SK-N-MC (cell line): Measurements from ENCODE around the gene SETD1B.

Source experiments
- DNase-seq: peaks from one replicate; pipeline ENCODE4 v3.0.0-alpha.2; 2011; ENCODE audit warnings: low read depth, low spot score
- H3K27ac ChIP-seq: fragments of 200-600 bp; sonication (generic); 2 replicates; pipeline ENCODE4 v1.5.1; 2016; ENCODE audit warnings: mixed run types
- H3K36me3 ChIP-seq: fragments of 200-600 bp; sonication (generic); 2 replicates; pipeline ENCODE4 v1.6.1; 2017; ENCODE audit warnings: antibody characterized with exemption, low read length, mixed read lengths; ENCODE audit not compliant: insufficient read depth
- H3K4me3 ChIP-seq: fragments of 200-600 bp; sonication (generic); 2 replicates; pipeline ENCODE4 v1.5.1; 2016
- H3K9ac ChIP-seq: fragments of 200-600 bp; sonication (generic); 2 replicates; pipeline ENCODE4 v1.8.0; 2017; ENCODE audit warnings: mixed run types, mixed read lengths; ENCODE audit not compliant: insufficient read length
- H3K9me3 ChIP-seq: fragments of 200-600 bp; sonication (generic); 2 replicates; pipeline ENCODE4 v1.6.1; 2017; ENCODE audit warnings: low read depth, mild to moderate bottlenecking, antibody characterized with exemption, low read length, moderate library complexity, mixed read lengths
- EZH2 ChIP-seq: fragments of 200-600 bp; sonication (generic); IDR thresholded peaks from one replicate; pipeline ENCODE4 v1.6.1; 2017; ENCODE audit warnings: antibody characterized with exemption
- FOXP2 ChIP-seq: optimal IDR thresholded peaks from 2 replicates; pipeline ENCODE3; 2011; ENCODE audit warnings: mild to moderate bottlenecking, moderate library complexity; ENCODE audit not compliant: insufficient read depth; ENCODE audit errors: extremely low read length, control extremely low read depth
- POLR2AphosphoS5 ChIP-seq: IDR thresholded peaks from 2 replicates; pipeline ENCODE4 v1.6.1; 2012; ENCODE audit warnings: mild to moderate bottlenecking, low read depth, low read length, borderline replicate concordance

SETD1B gene

DNA sequence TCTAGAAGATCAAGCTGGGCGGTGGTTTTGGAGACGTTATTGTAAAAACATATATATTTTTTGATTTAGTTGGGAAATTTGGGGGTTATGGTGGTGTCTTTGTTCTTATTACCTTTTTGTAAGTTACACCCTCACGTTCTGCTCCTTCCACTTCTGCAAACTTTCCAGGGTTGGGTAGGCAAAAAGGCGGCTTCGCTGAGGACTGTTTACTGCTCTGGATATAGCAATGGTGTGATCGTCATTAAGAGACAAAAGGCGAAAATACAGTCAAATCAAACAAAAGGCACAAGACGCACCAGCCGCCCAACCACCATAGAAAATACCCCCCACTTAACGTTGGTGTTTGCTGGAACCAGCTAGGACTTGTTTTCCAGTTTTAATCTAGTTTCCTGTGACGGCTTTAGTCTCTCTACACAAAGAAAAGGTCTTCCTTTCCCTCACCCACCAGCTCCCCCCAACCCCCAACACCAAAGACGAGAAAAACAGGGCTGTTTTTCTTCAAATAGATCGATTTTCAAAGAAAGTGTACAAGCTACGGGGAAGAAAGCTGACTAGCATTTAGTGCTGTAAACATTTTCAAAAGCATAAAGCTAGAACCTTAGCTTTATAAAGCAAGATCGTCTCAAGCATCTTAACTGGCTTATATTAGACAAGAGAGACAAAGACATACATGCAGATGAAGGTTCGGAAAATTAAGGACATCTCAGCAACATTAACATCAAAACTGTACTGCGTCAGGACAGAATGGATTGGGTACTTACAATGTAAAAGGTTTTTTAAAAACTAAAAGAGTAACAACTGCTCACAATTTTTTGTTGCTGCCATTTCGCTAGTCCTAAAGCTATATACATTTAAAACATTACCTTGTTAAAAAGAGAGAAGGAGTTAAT is 2.0 kb upstream of the SETD1B start:
- H3K9me3 ChIP-seq, result no peaks in the 10 kb centered on the region
- H3K4me3 ChIP-seq, result peak overlapping the region; percentile 74
- H3K36me3 ChIP-seq, result peaks cover 3% of the 10 kb centered on the region; the same call in 1 of the 2 replicates
- peak overlapping the region; percentile 93 for H3K27ac ChIP-seq
- peak overlapping the region; percentile 94 for H3K9ac ChIP-seq
- DNase-seq, result no peak
- TF ChIP-seq EZH2 (no peak), POLR2AphosphoS5 (no peak), FOXP2 (no peak)

DNA sequence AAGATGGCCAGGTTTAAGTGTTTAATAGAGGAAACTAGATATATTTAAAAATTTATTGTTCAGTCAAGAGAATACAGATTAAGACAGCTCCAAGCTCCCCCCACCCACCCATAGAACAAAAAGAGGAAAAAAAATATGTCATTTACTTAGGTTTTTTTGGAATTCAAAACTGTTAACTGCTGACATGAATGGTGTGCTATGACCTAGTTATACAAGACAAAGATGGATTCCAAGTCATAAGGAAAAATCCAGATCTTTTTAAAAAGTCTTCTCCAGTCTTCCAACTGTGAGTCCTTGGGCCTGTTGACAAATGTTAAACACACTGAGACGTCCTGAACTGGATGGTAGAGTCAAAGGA is 1.3 kb upstream of the SETD1B start:
- no peak for TF ChIP-seq POLR2AphosphoS5
- no peak for TF ChIP-seq EZH2
- no peak for TF ChIP-seq FOXP2
- peak overlapping the region; percentile 93 for H3K27ac ChIP-seq
- peak overlapping the region; percentile 74 for H3K4me3 ChIP-seq
- peak overlapping the region; percentile 94 for H3K9ac ChIP-seq
- peaks cover 3% of the 10 kb centered on the region; the same call in 1 of the 2 replicates for H3K36me3 ChIP-seq
- DNase-seq, result no peak
- H3K9me3 ChIP-seq, result no peaks in the 10 kb centered on the region

DNA sequence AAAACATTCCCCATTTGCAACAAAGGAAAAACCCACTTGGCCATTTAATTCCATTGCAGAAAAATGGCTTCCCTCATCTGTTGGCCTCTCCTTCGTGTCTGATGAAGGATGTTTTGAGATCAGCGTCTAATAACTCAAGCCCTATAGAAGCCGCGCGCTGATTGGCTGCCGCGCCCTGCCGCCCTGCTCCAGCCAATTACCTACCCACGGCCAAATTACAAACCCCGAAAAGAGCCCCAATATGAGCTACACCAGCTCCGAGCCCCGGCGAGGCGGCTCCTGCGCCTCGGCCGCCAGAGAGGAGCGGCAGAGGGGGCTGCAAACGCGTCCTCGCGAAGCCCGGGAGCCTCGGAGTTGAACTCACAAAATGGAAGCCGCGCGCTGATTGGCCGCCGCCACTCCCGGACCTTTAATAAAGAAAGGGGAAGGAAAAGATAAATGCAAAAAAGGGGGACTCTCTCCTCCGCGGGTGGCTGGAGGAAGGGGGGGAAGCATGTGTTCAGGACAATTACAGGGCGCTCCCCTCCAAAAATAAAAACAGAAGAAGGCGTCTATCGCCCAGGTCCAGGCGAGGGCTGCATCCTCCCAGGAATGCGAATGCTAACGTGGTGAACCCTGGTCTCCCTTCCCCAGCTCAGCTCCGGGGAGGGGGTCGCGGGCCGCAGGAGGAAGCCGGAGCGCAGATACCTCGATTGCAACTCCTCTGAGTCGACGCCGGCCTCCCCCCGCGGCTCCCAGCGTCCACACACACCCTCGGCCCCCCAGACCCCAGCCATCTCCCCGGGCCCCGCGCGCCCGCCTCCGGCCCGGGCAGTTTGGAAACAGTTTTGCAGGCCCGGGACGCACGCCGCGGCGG is 738 bp upstream of the SETD1B start:
- Histone ChIP-seq H3K36me3 (peaks cover 5% of the 10 kb centered on the region; the same call in 1 of the 2 replicates), H3K4me3 (peak overlapping the region; percentile 74), H3K9me3 (no peaks in the 10 kb centered on the region), H3K27ac (peak overlapping the region; percentile 93), H3K9ac (peak overlapping the region; percentile 94)
- peak; percentile 94 for DNase-seq
- TF ChIP-seq FOXP2, result no peak
- TF ChIP-seq POLR2AphosphoS5, result peak; percentile 94

DNA sequence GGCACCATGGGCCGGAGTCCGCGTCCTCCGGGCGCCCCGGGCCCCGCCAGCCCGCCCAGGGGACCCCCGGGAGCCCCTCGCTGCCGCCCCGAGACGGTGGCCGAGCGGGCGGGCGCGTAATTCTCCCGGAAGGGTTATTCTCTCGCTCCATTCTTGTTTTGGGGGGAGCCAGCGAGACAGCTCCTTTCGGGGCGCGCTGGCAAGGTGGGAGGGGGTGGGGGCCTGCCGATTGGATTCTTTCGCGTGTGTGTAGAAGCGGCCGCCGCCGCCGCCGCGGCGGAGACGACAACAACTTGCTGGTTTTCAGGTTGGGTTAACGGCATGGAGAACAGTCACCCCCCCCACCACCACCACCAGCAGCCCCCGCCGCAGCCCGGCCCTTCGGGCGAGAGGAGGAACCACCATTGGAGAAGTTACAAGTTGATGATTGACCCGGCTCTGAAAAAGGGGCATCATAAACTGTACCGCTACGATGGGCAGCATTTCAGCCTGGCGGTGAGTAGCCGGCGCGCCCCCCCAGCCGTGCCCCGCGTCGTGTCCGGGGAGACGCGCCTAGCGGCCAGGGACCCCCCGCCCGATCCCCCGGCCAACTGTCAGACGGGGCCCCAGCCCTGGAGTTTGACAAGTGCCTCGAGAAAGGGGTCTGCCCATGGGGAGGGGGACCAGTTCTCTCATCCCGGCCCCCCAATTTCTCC is 755 bp downstream of the SETD1B start:
- TF ChIP-seq FOXP2 (no peak), EZH2 (no peak), POLR2AphosphoS5 (no peak)
- no peaks in the 10 kb centered on the region for H3K9me3 ChIP-seq
- peak overlapping the region; percentile 62 for H3K27ac ChIP-seq
- H3K9ac ChIP-seq, result peak overlapping the region; percentile 89
- peaks cover 14% of the 10 kb centered on the region; the same call in 1 of the 2 replicates for H3K36me3 ChIP-seq
- H3K4me3 ChIP-seq, result peak overlapping the region; percentile 95
- DNase-seq, result no peak

DNA sequence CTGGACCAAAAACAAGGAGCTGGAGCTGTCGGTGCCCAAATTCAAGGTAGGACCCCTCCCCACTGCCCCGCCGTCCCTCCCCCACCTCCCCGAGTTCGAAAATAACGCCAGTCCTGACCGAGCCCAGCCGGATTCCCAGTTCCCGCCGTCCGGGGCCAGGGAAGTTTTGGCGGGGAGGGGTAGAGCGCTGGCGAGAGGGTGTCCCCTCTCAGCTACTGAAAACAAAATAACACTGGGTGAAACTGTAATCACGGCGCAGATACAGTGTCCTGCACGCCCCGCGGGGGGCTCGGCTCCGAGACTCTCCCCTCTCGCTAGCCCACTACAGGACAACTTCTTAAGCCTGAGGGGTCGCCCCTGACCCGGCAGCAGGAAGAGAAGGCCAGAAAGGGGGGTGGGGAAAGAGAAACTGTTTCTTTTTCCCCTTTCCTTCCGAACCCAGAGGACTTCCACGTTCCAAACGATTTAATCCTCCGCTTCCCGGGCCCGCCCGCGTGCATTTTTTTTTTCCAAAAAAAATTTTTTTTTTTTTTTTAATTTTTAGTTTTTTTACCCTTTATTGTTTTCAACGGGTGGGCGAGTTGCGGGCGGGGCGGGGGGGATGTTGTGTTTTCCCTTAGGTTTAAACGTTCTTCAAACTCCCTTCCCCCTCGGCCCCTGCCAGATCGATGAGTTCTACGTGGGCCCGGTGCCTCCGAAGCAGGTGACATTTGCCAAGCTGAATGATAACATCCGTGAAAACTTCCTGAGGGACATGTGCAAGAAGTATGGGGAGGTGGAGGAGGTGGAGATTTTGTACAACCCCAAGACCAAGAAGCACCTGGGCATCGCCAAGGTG is 1.6 kb downstream of the SETD1B start:
- H3K9ac ChIP-seq, result peak overlapping the region; percentile 89
- peaks cover 22% of the 10 kb centered on the region; the same call in 1 of the 2 replicates for H3K36me3 ChIP-seq
- TF ChIP-seq EZH2 (no peak), FOXP2 (no peak), POLR2AphosphoS5 (no peak)
- H3K27ac ChIP-seq, result peak overlapping the region; percentile 62
- H3K4me3 ChIP-seq, result peak overlapping the region; percentile 95
- no peaks in the 10 kb centered on the region for H3K9me3 ChIP-seq
- DNase-seq, result no peak

DNA sequence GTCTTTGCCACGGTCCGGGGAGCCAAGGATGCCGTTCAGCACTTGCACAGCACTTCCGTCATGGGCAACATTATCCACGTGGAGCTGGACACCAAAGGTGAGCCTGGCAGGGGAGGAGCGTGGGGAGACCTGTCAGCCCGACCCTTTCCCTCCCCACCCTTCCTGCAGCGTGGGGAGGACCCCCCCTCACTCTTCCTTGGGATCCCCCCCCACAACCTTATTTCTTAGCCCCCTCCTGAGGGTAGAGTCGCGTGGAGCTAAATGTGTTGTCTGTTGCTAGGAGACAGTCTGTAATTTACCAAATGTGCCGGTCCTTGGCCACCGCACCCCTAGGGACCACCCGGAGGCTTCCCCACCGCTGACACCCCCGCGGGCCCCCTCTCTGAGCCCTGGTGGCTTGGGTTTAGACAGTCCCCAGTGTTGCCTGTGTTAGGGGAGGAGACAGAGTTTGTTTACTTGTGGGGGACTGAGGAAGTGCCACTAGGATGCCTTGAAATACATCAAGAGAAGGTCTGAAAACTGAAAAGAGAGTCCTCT is 2.3 kb downstream of the SETD1B start:
- Histone ChIP-seq H3K4me3 (peak overlapping the region; percentile 95), H3K27ac (no peak overlapping the region), H3K9me3 (no peaks in the 10 kb centered on the region), H3K36me3 (peaks cover 27% of the 10 kb centered on the region), H3K9ac (peak overlapping the region; percentile 22)
- TF ChIP-seq EZH2, result no peak
- TF ChIP-seq FOXP2, result no peak
- TF ChIP-seq POLR2AphosphoS5, result no peak
- no peak for DNase-seq
